Right lobe of liver (tissue), 4 donors: ENCODE measurements around the gene ADAM10.

ENCODE experiments used
- POLR2A ChIP-seq: fragments of 450-650 bp; IDR thresholded peaks from one replicate; pipeline ENCODE4 v1.6.1; 2017; ENCODE audit warnings: antibody characterized with exemption, mild to moderate bottlenecking
- TF ChIP-seq, protein P1 (sequence below), 4 donors: fragments of 200-600 bp in 3 of 4; fragments of 450-650 bp in 1 of 4; IDR thresholded peaks; one replicate each; pipeline versions ENCODE4 v1.5.1 to v1.8.0; 2016 to 2022; ENCODE audit warnings: antibody characterized with exemption in 4 of 4, mild to moderate bottlenecking in 2 of 4
- donor health status: DM: no; HTN: no; CAD: no.
- donor health status: DM: no; HTN: no; CAD: no.
- donor health status: DM: no; HTN: yes; CAD: no.

- TF ChIP-seq, protein P1, sequence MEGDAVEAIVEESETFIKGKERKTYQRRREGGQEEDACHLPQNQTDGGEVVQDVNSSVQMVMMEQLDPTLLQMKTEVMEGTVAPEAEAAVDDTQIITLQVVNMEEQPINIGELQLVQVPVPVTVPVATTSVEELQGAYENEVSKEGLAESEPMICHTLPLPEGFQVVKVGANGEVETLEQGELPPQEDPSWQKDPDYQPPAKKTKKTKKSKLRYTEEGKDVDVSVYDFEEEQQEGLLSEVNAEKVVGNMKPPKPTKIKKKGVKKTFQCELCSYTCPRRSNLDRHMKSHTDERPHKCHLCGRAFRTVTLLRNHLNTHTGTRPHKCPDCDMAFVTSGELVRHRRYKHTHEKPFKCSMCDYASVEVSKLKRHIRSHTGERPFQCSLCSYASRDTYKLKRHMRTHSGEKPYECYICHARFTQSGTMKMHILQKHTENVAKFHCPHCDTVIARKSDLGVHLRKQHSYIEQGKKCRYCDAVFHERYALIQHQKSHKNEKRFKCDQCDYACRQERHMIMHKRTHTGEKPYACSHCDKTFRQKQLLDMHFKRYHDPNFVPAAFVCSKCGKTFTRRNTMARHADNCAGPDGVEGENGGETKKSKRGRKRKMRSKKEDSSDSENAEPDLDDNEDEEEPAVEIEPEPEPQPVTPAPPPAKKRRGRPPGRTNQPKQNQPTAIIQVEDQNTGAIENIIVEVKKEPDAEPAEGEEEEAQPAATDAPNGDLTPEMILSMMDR (IDR thresholded peaks at IDR 0.05), result no peak
- no peak for TF ChIP-seq POLR2A
Measured at GRCh38 chr15:58538901-58539300, 210.6 kb downstream of the ADAM10 start.
